Prostate gland (tissue), 2 donors: Measurements from ENCODE around the gene SCAPER.

ENCODE experiments used
- POLR2A ChIP-seq: fragments of 450-650 bp; IDR thresholded peaks from one replicate; pipeline ENCODE4 v1.6.1; 2016; ENCODE audit warnings: antibody characterized with exemption, mild to moderate bottlenecking
- POLR2AphosphoS5 ChIP-seq: sonication (generic); formaldehyde crosslinking; IDR thresholded peaks from one replicate; pipeline ENCODE4 v1.6.1; 2017; ENCODE audit warnings: antibody characterized with exemption
- TF ChIP-seq, protein P1 (sequence below), 4 experiments: fragments of 200-600 bp in 2 of 4; fragments of 450-650 bp in 2 of 4; sonication (generic) in 2 of 4; IDR thresholded peaks; 1 replicate in 3 of 4; 2 replicates in 1 of 4; pipeline ENCODE4 v1.5.1; 2016 to 2019; ENCODE audit warnings: antibody characterized with exemption in 4 of 4, mild to moderate bottlenecking in 2 of 4, moderate library complexity in 2 of 4

DNA sequence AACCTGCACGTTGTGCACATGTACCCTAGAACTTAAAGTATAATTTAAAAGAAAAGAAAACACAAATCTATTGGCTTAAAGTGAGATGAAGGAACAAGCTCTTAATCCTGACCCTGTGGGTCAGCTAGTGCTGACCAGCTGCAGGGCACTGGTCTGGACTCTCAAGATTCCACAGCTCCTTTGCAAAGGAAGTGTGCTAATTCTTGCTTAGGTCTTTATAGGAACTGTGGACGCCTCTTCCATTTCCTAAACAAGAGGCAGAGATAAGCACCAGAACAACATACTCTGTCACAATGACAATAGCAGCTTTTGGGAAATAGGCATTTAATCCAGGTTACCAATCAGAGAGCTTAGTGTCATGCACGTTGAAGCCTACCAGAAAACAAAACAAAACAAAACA is 402.5 kb downstream of the SCAPER start:
- TF ChIP-seq, protein P1, sequence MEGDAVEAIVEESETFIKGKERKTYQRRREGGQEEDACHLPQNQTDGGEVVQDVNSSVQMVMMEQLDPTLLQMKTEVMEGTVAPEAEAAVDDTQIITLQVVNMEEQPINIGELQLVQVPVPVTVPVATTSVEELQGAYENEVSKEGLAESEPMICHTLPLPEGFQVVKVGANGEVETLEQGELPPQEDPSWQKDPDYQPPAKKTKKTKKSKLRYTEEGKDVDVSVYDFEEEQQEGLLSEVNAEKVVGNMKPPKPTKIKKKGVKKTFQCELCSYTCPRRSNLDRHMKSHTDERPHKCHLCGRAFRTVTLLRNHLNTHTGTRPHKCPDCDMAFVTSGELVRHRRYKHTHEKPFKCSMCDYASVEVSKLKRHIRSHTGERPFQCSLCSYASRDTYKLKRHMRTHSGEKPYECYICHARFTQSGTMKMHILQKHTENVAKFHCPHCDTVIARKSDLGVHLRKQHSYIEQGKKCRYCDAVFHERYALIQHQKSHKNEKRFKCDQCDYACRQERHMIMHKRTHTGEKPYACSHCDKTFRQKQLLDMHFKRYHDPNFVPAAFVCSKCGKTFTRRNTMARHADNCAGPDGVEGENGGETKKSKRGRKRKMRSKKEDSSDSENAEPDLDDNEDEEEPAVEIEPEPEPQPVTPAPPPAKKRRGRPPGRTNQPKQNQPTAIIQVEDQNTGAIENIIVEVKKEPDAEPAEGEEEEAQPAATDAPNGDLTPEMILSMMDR (IDR thresholded peaks at IDR 0.05): no peak
- TF ChIP-seq POLR2AphosphoS5 (no peak), POLR2A (no peak)
